OCI-LY3 (cell line): Measurements from ENCODE around the gene TEX13A.
"Not testable (repeated sequence)": the region's sequence is repeated elsewhere in the genome, so short reads cannot be mapped to it uniquely, and the experiment has no call there.

ENCODE experiments used
- H2AFZ ChIP-seq: fragments of 200-600, 300-600 bp; shearing (Covaris generic); 2 replicates; pipeline ENCODE4 v1.6.0; 2014; ENCODE audit warnings: antibody characterized with exemption, low read depth, low read length
- H3K27ac ChIP-seq: fragments of 200-600, 300-600 bp; sonication (generic); 2 replicates; pipeline ENCODE4 v1.5.1; 2014; ENCODE audit warnings: mild to moderate bottlenecking, low read length, moderate library complexity, mixed read lengths
- H3K27me3 ChIP-seq: fragments of 200-600, 300-600 bp; sonication (generic); 2 replicates; pipeline ENCODE4 v1.6.1; 2014; ENCODE audit warnings: low read depth, low read length, mixed read lengths
- H3K36me3 ChIP-seq: fragments of 200-600, 300-600 bp; sonication (generic); replicated peaks from 2 replicates; pipeline ENCODE3; 2014; ENCODE audit warnings: low read depth, low read length, mixed read lengths
- H3K4me1 ChIP-seq: fragments of 300-600, 200-600 bp; sonication (generic); 2 replicates; pipeline ENCODE4 v1.6.1; 2014; ENCODE audit warnings: low read length, mixed read lengths
- H3K4me2 ChIP-seq: fragments of 200-600, 300-600 bp; sonication (generic); 2 replicates; pipeline ENCODE4 v1.6.1; 2014; ENCODE audit warnings: low read length, mixed read lengths
- H3K4me3 ChIP-seq: fragments of 300-600, 200-600 bp; sonication (generic); 2 replicates; pipeline ENCODE4 v1.5.1; 2014; ENCODE audit warnings: antibody characterized with exemption, mild to moderate bottlenecking, low read length, moderate library complexity
- H3K79me2 ChIP-seq: fragments of 300-600, 200-600 bp; shearing (Covaris generic); 2 replicates; pipeline ENCODE4 v1.6.1; 2014; ENCODE audit warnings: mild to moderate bottlenecking, low read length, mixed read lengths
- H3K9ac ChIP-seq: fragments of 300-600, 200-600 bp; shearing (Covaris generic); 2 replicates; pipeline ENCODE4 v1.6.0; 2014; ENCODE audit warnings: mild to moderate bottlenecking, low read length, moderate library complexity
- H3K9me3 ChIP-seq: fragments of 200-600, 300-600 bp; shearing (Covaris generic); 2 replicates; pipeline ENCODE4 v1.6.1; 2014; ENCODE audit warnings: low read length, mixed read lengths; ENCODE audit not compliant: insufficient read depth
- H4K20me1 ChIP-seq: fragments of 200-600, 300-600 bp; sonication (generic); 2 replicates; pipeline ENCODE4 v1.6.1; 2016; ENCODE audit warnings: low read length, mixed read lengths; ENCODE audit not compliant: insufficient read depth
- EZH2phosphoT487 ChIP-seq: fragments of 200-600 bp; shearing (Covaris generic); IDR thresholded peaks from 2 replicates; pipeline ENCODE4 v1.6.1; 2018; ENCODE audit warnings: antibody characterized with exemption, mixed run types, low read depth
- TF ChIP-seq, protein P1 (sequence below): fragments of 200-600, 300-600 bp; sonication (generic); IDR thresholded peaks from 2 replicates; pipeline ENCODE4 v1.5.1; 2014; ENCODE audit warnings: antibody characterized with exemption, low read length, low read depth

The TEX13A gene

DNA sequence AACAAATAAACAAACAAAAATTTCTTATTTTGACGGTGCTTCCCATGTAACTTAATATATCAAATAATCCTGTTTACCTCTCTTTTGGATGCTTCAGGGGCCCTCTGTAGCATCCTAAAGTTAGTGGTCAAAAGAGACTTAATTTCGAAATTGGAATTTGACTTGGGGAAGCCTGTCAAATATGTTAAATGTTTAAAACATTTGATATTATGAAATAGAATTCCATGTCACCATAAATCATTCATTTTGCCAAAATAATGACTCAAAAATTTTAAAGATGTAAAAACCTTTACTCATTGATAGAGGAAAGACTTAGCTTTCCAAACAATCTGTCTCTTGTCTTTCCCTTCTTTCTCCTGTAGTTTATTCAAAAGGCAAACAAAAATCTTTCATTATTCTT is 20.6 kb upstream of the TEX13A start:
- no peak overlapping the region for H3K4me2 ChIP-seq
- H3K36me3 ChIP-seq: no peaks in the 10 kb centered on the region
- no peak overlapping the region for H3K4me3 ChIP-seq
- H3K27me3 ChIP-seq: no peaks in the 10 kb centered on the region
- no peak overlapping the region for H3K27ac ChIP-seq
- no peaks in the 10 kb centered on the region for H3K79me2 ChIP-seq
- TF ChIP-seq, protein P1, sequence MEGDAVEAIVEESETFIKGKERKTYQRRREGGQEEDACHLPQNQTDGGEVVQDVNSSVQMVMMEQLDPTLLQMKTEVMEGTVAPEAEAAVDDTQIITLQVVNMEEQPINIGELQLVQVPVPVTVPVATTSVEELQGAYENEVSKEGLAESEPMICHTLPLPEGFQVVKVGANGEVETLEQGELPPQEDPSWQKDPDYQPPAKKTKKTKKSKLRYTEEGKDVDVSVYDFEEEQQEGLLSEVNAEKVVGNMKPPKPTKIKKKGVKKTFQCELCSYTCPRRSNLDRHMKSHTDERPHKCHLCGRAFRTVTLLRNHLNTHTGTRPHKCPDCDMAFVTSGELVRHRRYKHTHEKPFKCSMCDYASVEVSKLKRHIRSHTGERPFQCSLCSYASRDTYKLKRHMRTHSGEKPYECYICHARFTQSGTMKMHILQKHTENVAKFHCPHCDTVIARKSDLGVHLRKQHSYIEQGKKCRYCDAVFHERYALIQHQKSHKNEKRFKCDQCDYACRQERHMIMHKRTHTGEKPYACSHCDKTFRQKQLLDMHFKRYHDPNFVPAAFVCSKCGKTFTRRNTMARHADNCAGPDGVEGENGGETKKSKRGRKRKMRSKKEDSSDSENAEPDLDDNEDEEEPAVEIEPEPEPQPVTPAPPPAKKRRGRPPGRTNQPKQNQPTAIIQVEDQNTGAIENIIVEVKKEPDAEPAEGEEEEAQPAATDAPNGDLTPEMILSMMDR: no peak
- no peak for TF ChIP-seq EZH2phosphoT487
- no peak overlapping the region for H2AFZ ChIP-seq
- no peaks in the 10 kb centered on the region for H3K4me1 ChIP-seq
- no peaks in the 10 kb centered on the region for H4K20me1 ChIP-seq
- no peaks in the 10 kb centered on the region for H3K9me3 ChIP-seq
- H3K9ac ChIP-seq: no peak overlapping the region

DNA sequence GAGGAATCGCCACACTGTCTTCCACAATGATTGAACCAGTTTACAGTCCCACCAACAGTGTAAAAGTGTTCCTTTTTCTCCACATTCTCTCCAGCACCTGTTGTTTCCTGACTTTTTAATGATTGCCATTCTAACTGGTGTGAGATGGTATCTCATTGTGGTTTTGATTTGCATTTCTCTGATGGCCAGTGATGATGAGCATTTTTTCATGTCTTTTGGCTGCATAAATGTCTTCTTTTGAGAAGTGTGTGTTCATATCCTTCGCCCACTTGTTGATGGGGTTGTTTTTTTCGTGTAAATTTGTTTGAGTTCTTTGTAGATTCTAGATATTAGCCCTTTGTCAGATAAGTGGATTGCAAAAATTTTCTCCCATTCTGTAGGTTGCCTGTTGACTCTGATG is 16.9 kb upstream of the TEX13A start:
- H3K4me3 ChIP-seq, H3K9me3 ChIP-seq, H3K9ac ChIP-seq, H3K79me2 ChIP-seq, H2AFZ ChIP-seq, H3K36me3 ChIP-seq, H3K4me1 ChIP-seq, H3K27ac ChIP-seq, H3K27me3 ChIP-seq, H4K20me1 ChIP-seq, H3K4me2 ChIP-seq: not testable (repeated sequence)

DNA sequence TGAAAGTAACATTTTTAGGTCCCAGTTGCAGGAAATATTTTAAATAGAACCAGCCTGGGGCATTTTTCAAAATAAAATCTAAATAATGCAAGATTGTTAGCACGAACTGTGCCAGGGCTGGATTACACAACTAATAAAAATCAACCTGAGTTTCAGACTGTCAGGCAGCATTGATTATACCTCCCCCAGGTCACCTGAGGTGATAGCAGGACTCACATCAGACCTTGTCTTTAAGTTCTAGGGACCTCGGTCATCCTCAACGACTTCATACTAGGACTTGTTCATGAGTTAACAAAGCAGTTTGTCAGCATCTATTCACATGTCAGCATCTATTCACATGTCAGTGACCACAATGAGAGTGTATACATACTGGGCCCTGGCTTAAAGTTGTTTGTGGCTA is 8.7 kb upstream of the TEX13A start:
- no peak overlapping the region for H3K4me2 ChIP-seq
- H4K20me1 ChIP-seq: no peaks in the 10 kb centered on the region
- no peaks in the 10 kb centered on the region for H3K9me3 ChIP-seq
- H3K4me3 ChIP-seq: no peak overlapping the region
- H2AFZ ChIP-seq: no peak overlapping the region
- no peaks in the 10 kb centered on the region for H3K79me2 ChIP-seq
- H3K36me3 ChIP-seq: no peaks in the 10 kb centered on the region
- H3K9ac ChIP-seq: no peak overlapping the region
- H3K27me3 ChIP-seq: no peaks in the 10 kb centered on the region
- H3K27ac ChIP-seq: no peak overlapping the region
- TF ChIP-seq, protein P1: no peak
- no peak for TF ChIP-seq EZH2phosphoT487
- peaks cover 9% of the 10 kb centered on the region for H3K4me1 ChIP-seq

DNA sequence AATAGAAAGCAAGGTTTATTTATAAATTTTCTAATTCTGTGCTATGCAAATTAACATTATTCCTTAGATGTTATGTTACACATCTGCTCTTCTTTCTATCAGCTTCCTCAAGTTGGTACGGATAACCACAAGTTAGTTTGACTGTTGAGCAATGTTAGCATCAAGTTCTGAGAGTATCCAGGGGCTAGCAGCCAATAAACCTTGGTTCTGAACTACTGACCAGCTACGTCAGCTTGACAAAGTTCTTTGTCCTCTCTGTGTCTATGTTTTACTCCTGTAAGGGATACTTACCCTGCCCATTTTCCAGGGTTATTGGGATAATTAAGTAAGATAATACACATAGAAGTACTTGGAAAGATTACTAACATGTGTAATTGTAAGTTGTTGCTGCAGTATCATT is 8.1 kb upstream of the TEX13A start:
- no peaks in the 10 kb centered on the region for H3K36me3 ChIP-seq
- no peaks in the 10 kb centered on the region for H3K9me3 ChIP-seq
- no peak overlapping the region for H3K9ac ChIP-seq
- H3K79me2 ChIP-seq: no peaks in the 10 kb centered on the region
- no peak overlapping the region for H3K4me3 ChIP-seq
- H3K27me3 ChIP-seq: no peaks in the 10 kb centered on the region
- H3K4me1 ChIP-seq: peaks cover 11% of the 10 kb centered on the region
- H3K27ac ChIP-seq: no peak overlapping the region
- H2AFZ ChIP-seq: no peak overlapping the region
- no peaks in the 10 kb centered on the region for H4K20me1 ChIP-seq
- TF ChIP-seq, protein P1: no peak
- TF ChIP-seq EZH2phosphoT487: no peak
- H3K4me2 ChIP-seq: no peak overlapping the region

DNA sequence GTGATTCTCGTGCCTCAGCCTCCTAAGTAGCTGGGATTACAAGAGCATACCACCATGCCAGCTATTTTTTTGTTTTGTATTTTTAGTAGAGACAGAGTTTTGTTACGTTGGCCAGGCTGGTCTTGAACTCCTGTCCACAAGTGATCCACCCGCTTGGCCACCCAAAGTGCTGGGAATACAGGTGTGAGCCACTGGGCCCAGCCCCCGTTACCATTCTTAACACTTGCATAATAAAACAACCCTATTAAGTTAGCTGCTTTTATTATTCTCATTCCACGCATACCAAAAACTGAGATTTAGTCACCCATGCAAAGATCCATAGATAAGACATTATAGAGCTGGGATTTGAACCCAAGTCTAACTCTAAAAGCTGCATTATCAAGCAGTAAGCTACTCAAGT is 6.0 kb upstream of the TEX13A start:
- Histone ChIP-seq H3K4me3 (no peak overlapping the region), H3K9me3 (no peaks in the 10 kb centered on the region), H3K4me1 (peaks cover 11% of the 10 kb centered on the region), H3K36me3 (no peaks in the 10 kb centered on the region), H3K9ac (no peak overlapping the region), H4K20me1 (no peaks in the 10 kb centered on the region), H3K79me2 (no peaks in the 10 kb centered on the region), H2AFZ (no peak overlapping the region), H3K4me2 (no peak overlapping the region), H3K27me3 (no peaks in the 10 kb centered on the region), H3K27ac (no peak overlapping the region)
- TF ChIP-seq, protein P1: no peak
- no peak for TF ChIP-seq EZH2phosphoT487
